Caco-2 (cell line): Measurements from ENCODE around the gene C3AR1. TPM values are rescaled to one million over a fixed set of nuclear protein-coding genes. Genes with fewer than 3 reads are reported as not detected.

Source experiments
- BruUV-seq: library from RNA; stranded (reverse); fragments of 400-500 nt; replicated peaks from 2 replicates; lab custom pipeline; 2021; lab: Mats Ljungman, UMichigan
- CTCF ChIA-PET: fragments of 300-600 bp; sonication (Branson Sonifier 250); formaldehyde crosslinking; loops from one replicate; lab custom pipeline; 2022; ENCODE audit warnings: antibody characterized with exemption; lab: Charles Lee
- POLR2A ChIA-PET: fragments of 300-600 bp; sonication (Branson Sonifier 250); formaldehyde crosslinking; loops from one replicate; lab custom pipeline; 2022; ENCODE audit warnings: antibody characterized with exemption; lab: Charles Lee
- DNase-seq, 2 experiments: peaks; one replicate each; pipeline versions ENCODE4 v3.0.0 to v3.0.0-alpha.2; 2020 to 2022
- H3K27me3 ChIP-seq: replicated peaks from 2 replicates; pipeline ENCODE4 v1.6.0; 2011; ENCODE audit warnings: low read length; ENCODE audit not compliant: control insufficient read depth, insufficient read depth
- H3K36me3 ChIP-seq: 2 replicates; pipeline ENCODE4 v1.5.1; 2011; ENCODE audit warnings: low read length; ENCODE audit not compliant: control insufficient read depth, insufficient read depth
- H3K4me1 ChIP-seq: fragments of 250-450 bp; sonication (Bioruptor Pico); 2 replicates; pipeline ENCODE4 v1.5.1; 2020; ENCODE audit warnings: mild to moderate bottlenecking
- H3K4me3 ChIP-seq: 2 replicates; pipeline ENCODE4 v1.5.1; 2011; ENCODE audit warnings: low read depth, mild to moderate bottlenecking, control low read depth, low read length
- H3K9me3 ChIP-seq: fragments of 250-450 bp; sonication (Bioruptor Pico); 2 replicates; pipeline ENCODE4 v1.5.1; 2020; ENCODE audit warnings: mild to moderate bottlenecking, moderate library complexity
- H3K27ac Mint-ChIP-seq: one replicate; pipeline ENCODE4 v1.8.0; 2022; ENCODE audit warnings: mixed read lengths; ENCODE audit not compliant: unreplicated experiment
- H3K27me3 Mint-ChIP-seq: one replicate; pipeline ENCODE4 v1.8.0; 2022; ENCODE audit warnings: mixed read lengths; ENCODE audit not compliant: insufficient read depth, unreplicated experiment
- H3K36me3 Mint-ChIP-seq: one replicate; pipeline ENCODE4 v1.8.0; 2022; ENCODE audit warnings: mild to moderate bottlenecking, mixed read lengths; ENCODE audit not compliant: insufficient read depth, unreplicated experiment
- H3K4me1 Mint-ChIP-seq: one replicate; pipeline ENCODE4 v1.8.0; 2022; ENCODE audit warnings: low read depth, mixed read lengths; ENCODE audit not compliant: unreplicated experiment
- H3K4me3 Mint-ChIP-seq: one replicate; pipeline ENCODE4 v1.8.0; 2022; ENCODE audit warnings: mild to moderate bottlenecking, moderate library complexity, mixed read lengths; ENCODE audit not compliant: unreplicated experiment
- H3K9me3 Mint-ChIP-seq: one replicate; pipeline ENCODE4 v1.8.0; 2022; ENCODE audit warnings: mixed read lengths; ENCODE audit not compliant: unreplicated experiment
- intact Hi-C: fragments of 100-400 bp; cut with micrococcal nuclease; formaldehyde crosslinking; loops from one replicate; pipeline ENCODE4 v1.10.0; 2022; ENCODE audit not compliant: unreplicated experiment
- total RNA-seq: library from RNA; stranded (reverse); gene quantifications from 2 replicates; pipeline ENCODE4 v1.2.3, GENCODE V29; 2022
- TF ChIP-seq, protein P1 (sequence below), 2 experiments: fragments of 200-600 bp in 1 of 2; IDR thresholded peaks; 1 replicate in 1 of 2; 2 replicates in 1 of 2; pipeline versions ENCODE4 v1.5.1 to v1.8.0; 2011 to 2022; ENCODE audit warnings: antibody characterized with exemption in 1 of 2, control low read depth in 1 of 2, inconsistent platforms in 1 of 2, low read depth in 1 of 2, low read length in 1 of 2, mild to moderate bottlenecking in 1 of 2, moderate library complexity in 1 of 2; ENCODE audit not compliant: insufficient read depth in 1 of 2, severe bottlenecking in 1 of 2, unreplicated experiment in 1 of 2

The C3AR1 gene
- total RNA-seq, 1 experiment from 2014 or later, result not detected

DNA sequence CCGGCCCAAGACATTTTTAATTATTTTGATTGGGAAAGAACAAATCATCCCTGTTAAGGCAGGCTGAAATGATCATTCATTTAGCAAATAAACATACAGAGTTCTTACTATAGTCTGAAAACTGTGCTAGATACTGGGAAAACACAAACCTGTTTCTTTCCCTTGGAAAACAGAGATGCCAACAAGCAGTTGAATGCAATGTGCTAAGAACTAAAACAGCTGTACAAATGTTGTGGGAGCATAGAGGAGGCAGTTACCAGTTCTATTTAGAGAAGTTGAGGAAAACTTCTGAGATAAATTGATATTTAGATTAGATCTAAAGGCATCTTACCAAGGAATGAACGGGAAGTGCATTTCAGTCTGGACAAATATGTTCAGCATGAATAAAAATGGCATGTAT, 12.8 kb upstream of the C3AR1 start:
- Mint-ChIP-seq H3K9me3 (no peaks in the 10 kb centered on the region), H3K27ac (no peak overlapping the region), H3K27me3 (no peaks in the 10 kb centered on the region), H3K4me1 (peaks cover 14% of the 10 kb centered on the region), H3K36me3 (peaks cover 12% of the 10 kb centered on the region), H3K4me3 (no peak overlapping the region)
- Histone ChIP-seq H3K9me3 (no peaks in the 10 kb centered on the region), H3K27me3 (no peaks in the 10 kb centered on the region), H3K4me3 (no peak overlapping the region), H3K4me1 (0 out of 2 replicates have a peak, but pooled peaks cover 4% of the 10 kb centered on the region), H3K36me3 (no peaks in the 10 kb centered on the region)
- DNase-seq, result no peak
- intact Hi-C loops, result loop anchor here (1.0 to 5.0 kb wide), 3 partner anchors 33 to 272 kb away; no protein-coding TSS in a partner anchor
- ChIA-PET CTCF (interaction anchor here (0.9 to 2.6 kb wide), 7 partner anchors 33 to 272 kb away, joined by 3 to 38 read pairs (median 5); no protein-coding TSS in a partner anchor), POLR2A (interaction anchor here (0.7 to 0.9 kb wide), 2 partner anchors 33 to 47 kb away, joined by 3 to 4 read pairs; no protein-coding TSS in a partner anchor)
- TF ChIP-seq, protein P1, sequence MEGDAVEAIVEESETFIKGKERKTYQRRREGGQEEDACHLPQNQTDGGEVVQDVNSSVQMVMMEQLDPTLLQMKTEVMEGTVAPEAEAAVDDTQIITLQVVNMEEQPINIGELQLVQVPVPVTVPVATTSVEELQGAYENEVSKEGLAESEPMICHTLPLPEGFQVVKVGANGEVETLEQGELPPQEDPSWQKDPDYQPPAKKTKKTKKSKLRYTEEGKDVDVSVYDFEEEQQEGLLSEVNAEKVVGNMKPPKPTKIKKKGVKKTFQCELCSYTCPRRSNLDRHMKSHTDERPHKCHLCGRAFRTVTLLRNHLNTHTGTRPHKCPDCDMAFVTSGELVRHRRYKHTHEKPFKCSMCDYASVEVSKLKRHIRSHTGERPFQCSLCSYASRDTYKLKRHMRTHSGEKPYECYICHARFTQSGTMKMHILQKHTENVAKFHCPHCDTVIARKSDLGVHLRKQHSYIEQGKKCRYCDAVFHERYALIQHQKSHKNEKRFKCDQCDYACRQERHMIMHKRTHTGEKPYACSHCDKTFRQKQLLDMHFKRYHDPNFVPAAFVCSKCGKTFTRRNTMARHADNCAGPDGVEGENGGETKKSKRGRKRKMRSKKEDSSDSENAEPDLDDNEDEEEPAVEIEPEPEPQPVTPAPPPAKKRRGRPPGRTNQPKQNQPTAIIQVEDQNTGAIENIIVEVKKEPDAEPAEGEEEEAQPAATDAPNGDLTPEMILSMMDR (IDR thresholded peaks at IDR 0.05; ENCODE audit: insufficient read depth in 1 of 2, low read depth in 1 of 2, low read length in 1 of 2, severe bottlenecking in 1 of 2, unreplicated experiment in 1 of 2), result no peak
- BruUV-seq, result no TSS peak

DNA sequence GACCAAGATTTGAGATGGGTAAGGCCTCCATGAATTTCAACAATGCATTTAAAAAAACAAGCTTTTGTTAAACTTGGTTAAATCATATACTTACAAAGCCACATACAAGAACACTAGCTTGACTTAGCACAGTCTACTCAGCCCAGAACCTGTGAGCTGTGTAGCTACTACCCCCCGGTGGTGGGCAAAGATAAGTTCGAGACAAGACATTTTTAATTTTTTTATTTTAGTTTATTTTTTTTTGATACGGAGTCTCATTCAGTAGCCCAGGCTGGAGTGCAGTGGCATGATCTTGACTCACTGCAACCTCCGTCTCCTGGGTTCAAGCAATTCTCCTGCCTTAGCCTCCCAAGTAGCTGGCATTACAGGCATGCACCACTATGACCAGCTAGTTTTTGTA, 12.2 kb upstream of the C3AR1 start:
- peaks cover 14% of the 10 kb centered on the region for H3K4me1 Mint-ChIP-seq
- ChIA-PET POLR2A (interaction anchor here (0.9 kb wide), 1 partner anchor 33 kb away, joined by 3 read pairs; no protein-coding TSS in a partner anchor), CTCF (interaction anchor here (0.6 to 2.6 kb wide), 11 partner anchors 9 to 272 kb away, joined by 3 to 38 read pairs (median 5); partner anchors contain the start of gene SLC2A3)
- H3K27ac Mint-ChIP-seq, result no peak overlapping the region
- no peaks in the 10 kb centered on the region for H3K9me3 Mint-ChIP-seq
- Histone ChIP-seq H3K27me3 (no peaks in the 10 kb centered on the region), H3K36me3 (no peaks in the 10 kb centered on the region), H3K4me1 (0 out of 2 replicates have a peak, but pooled peaks cover 4% of the 10 kb centered on the region), H3K9me3 (no peaks in the 10 kb centered on the region), H3K4me3 (no peak overlapping the region)
- TF ChIP-seq, protein P1 (IDR thresholded peaks at IDR 0.05; ENCODE audit: insufficient read depth in 1 of 2, low read depth in 1 of 2, low read length in 1 of 2, severe bottlenecking in 1 of 2, unreplicated experiment in 1 of 2), result peak; percentile 60 to 64
- H3K4me3 Mint-ChIP-seq, result no peak overlapping the region
- intact Hi-C loops, result loop anchor here (1.0 to 5.0 kb wide), 3 partner anchors 32 to 271 kb away; no protein-coding TSS in a partner anchor
- H3K27me3 Mint-ChIP-seq, result no peaks in the 10 kb centered on the region
- BruUV-seq, result no TSS peak
- H3K36me3 Mint-ChIP-seq, result peaks cover 12% of the 10 kb centered on the region
- DNase-seq, result peak; percentile 63 to 74

DNA sequence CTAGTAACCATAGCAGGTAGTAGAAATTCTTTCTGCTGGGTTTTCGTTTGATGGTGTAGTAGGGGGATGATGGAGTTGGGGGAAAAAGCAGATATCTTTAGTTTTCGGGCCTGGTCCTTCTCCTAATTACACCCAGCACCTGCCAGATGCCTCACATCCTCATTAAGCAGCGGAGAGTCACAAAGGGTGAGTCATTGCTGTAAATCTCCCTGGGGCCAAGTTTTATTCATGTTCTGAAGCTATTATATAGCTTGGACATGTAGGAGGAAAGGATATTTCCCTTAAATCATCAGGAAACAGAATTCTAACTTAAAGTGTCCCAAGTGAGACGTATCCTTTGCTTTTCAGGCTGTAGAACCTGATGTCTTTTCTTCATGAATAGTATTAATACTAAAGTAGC, 11.0 kb upstream of the C3AR1 start:
- H3K36me3 ChIP-seq, result no peaks in the 10 kb centered on the region
- intact Hi-C loops, result loop anchor here (5.0 kb wide), 1 partner anchor 270 kb away; no protein-coding TSS in a partner anchor
- DNase-seq, result no peak
- H3K27me3 Mint-ChIP-seq, result no peaks in the 10 kb centered on the region
- TF ChIP-seq, protein P1 (IDR thresholded peaks at IDR 0.05; ENCODE audit: insufficient read depth in 1 of 2, low read depth in 1 of 2, low read length in 1 of 2, severe bottlenecking in 1 of 2, unreplicated experiment in 1 of 2), result no peak
- no peaks in the 10 kb centered on the region for H3K9me3 Mint-ChIP-seq
- peaks cover 4% of the 10 kb centered on the region for H3K36me3 Mint-ChIP-seq
- POLR2A ChIA-PET, result no interaction called here
- H3K9me3 ChIP-seq, result no peaks in the 10 kb centered on the region
- no TSS peak for BruUV-seq
- no peaks in the 10 kb centered on the region for H3K27me3 ChIP-seq
- peaks cover 9% of the 10 kb centered on the region; the same call in 1 of the 2 replicates for H3K4me1 ChIP-seq
- no peak overlapping the region for H3K4me3 Mint-ChIP-seq
- H3K4me1 Mint-ChIP-seq, result peaks cover 14% of the 10 kb centered on the region
- no peak overlapping the region for H3K27ac Mint-ChIP-seq
- H3K4me3 ChIP-seq, result no peak overlapping the region
- CTCF ChIA-PET, result interaction anchor here (1.8 to 2.6 kb wide), 2 partner anchors 31 to 33 kb away, joined by 21 to 38 read pairs; no protein-coding TSS in a partner anchor
